ENCODE results near the gene MARCHF10. TPM values are rescaled to one million over a fixed set of nuclear protein-coding genes. Genes with fewer than 3 reads are reported as not detected.

The MARCHF10 gene
- total and polyA plus RNA-seq, 9 of the 15 experiments (the other 6 are each of a cell fraction or from before 2014, with no cell fraction given) = not detected

GRCh38 chr17:62653002-62653825, 154.9 kb downstream of the MARCHF10 start (continued):
- TF ChIP-seq CBX8 (IDR thresholded peaks at IDR 0.05; ENCODE audit: borderline replicate concordance, extremely low read depth, low read depth, low read length, poor library complexity, severe bottlenecking) = no peak
- no peak for TF ChIP-seq SIN3A (IDR thresholded peaks at IDR 0.05; ENCODE audit: borderline replicate concordance in 2 of 2, control insufficient read depth in 1 of 2, low read depth in 2 of 2, low read length in 2 of 2)
- TF ChIP-seq KDM1A (IDR thresholded peaks at IDR 0.05) = peak; percentile 91 to 92
- TF ChIP-seq PKNOX1 (IDR thresholded peaks at IDR 0.05) = peak; percentile 76
- no peak for TF ChIP-seq MAFG (tag; conservative IDR thresholded peaks at IDR 0.05)
- no peak for TF ChIP-seq POLR3A (IDR thresholded peaks at IDR 0.05; ENCODE audit: borderline replicate concordance, extremely low read depth, insufficient read depth, insufficient read length)
- TF ChIP-seq PCBP2 (IDR thresholded peaks at IDR 0.05; ENCODE audit: low read depth, low read length, poor library complexity, severe bottlenecking) = no peak
- no peak for TF ChIP-seq TRIM28 (IDR thresholded peaks at IDR 0.05)
- TF ChIP-seq UBTF (IDR thresholded peaks at IDR 0.05; ENCODE audit: borderline replicate concordance in 1 of 2, low read depth in 2 of 2, low read length in 2 of 2) = no peak
- TF ChIP-seq, protein P1, sequence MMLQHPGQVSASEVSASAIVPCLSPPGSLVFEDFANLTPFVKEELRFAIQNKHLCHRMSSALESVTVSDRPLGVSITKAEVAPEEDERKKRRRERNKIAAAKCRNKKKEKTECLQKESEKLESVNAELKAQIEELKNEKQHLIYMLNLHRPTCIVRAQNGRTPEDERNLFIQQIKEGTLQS (IDR thresholded peaks at IDR 0.05) = no peak
- TF ChIP-seq, protein P1 (CRISPR knock-in tag; conservative IDR thresholded peaks at IDR 0.05) = no peak
- no peak for TF ChIP-seq ASH1L (IDR thresholded peaks at IDR 0.05; ENCODE audit: borderline replicate concordance, low read depth, partially characterized antibody)
- peak; percentile 61 for TF ChIP-seq EGR1 (conservative IDR thresholded peaks at IDR 0.05)
- TF ChIP-seq NUFIP1 (IDR thresholded peaks at IDR 0.05; ENCODE audit: partially characterized antibody) = no peak
- no peak for TF ChIP-seq ZNF79 (CRISPR knock-in tag; IDR thresholded peaks at IDR 0.05; ENCODE audit: low read depth)
- no peak for TF ChIP-seq NFE2L1 (tag; IDR thresholded peaks at IDR 0.05; ENCODE audit: borderline replicate concordance, low read depth)

Measured in K562 (cell line).